HCT116 (cell line): ENCODE results near the gene GNG7. TPM values are rescaled to one million over a fixed set of nuclear protein-coding genes. Genes with fewer than 3 reads are reported as not detected.

ENCODE experiments used
- ATAC-seq: fragments of 200-7000 bp; cut with Tn5 transposase; 2 replicates; pipeline ENCODE4 v1.9.1; 2020; ENCODE audit warnings: mild to moderate bottlenecking, moderate library complexity
- BruUV-seq: library from RNA; stranded (reverse); fragments of 400-500 nt; replicated peaks from 2 replicates; lab custom pipeline; 2021; lab: Mats Ljungman, UMichigan
- CTCF ChIA-PET: fragments of 300-600 bp; sonication (Branson Sonifier 250); formaldehyde crosslinking; loops from one replicate; lab custom pipeline; 2021; ENCODE audit warnings: antibody characterized with exemption; lab: Charles Lee
- POLR2A ChIA-PET: fragments of 300-600, 350-600 bp; sonication (Branson Sonifier 250); formaldehyde crosslinking; loops from one replicate; lab custom pipeline; 2021; ENCODE audit warnings: antibody characterized with exemption; lab: Charles Lee
- RAD21 ChIA-PET, 2 experiments: fragments of 300-600 bp; sonication (Branson Sonifier 250); formaldehyde crosslinking; loops; one replicate each; lab custom pipeline; 2023; ENCODE audit warnings: low total read pairs in 2 of 2; ENCODE audit not compliant: uncharacterized antibody in 2 of 2, unreplicated experiment in 2 of 2, low non-redundant PET in 1 of 2; lab: Charles Lee
- DNase-seq: peaks from one replicate; pipeline ENCODE4 v3.0.0-alpha.2; 2010; ENCODE audit warnings: low read depth, low spot score
- H2AFZ ChIP-seq: fragments of 200-600 bp; shearing (Covaris generic), sonication (generic); 2 replicates; pipeline ENCODE4 v1.6.1; 2017; ENCODE audit warnings: low read depth, mixed run types, mixed read lengths, antibody characterized with exemption, low read length; ENCODE audit not compliant: poor library complexity, severe bottlenecking
- H3K27ac ChIP-seq: 2 replicates; pipeline ENCODE4 v1.5.1; 2012; ENCODE audit warnings: low read depth, low read length
- H3K27me3 ChIP-seq: fragments of 200-600 bp; sonication (generic); 2 replicates; pipeline ENCODE4 v1.6.1; 2016; ENCODE audit warnings: mixed run types, low read length, mixed read lengths; ENCODE audit not compliant: insufficient read depth
- H3K36me3 ChIP-seq, 2 experiments: fragments of 200-500 bp in 1 of 2; fragments of 200-600 bp in 1 of 2; sonication (Bioruptor generic) in 1 of 2; sonication (generic) in 1 of 2; 2 replicates each; pipeline versions ENCODE4 v1.5.1 to v1.6.1; 2014 to 2016; ENCODE audit warnings: low read length in 2 of 2, inconsistent platforms in 1 of 2, mixed read lengths in 1 of 2, mixed run types in 1 of 2; ENCODE audit not compliant: insufficient read depth in 2 of 2, control insufficient read depth in 1 of 2
- H3K4me1 ChIP-seq, 2 experiments: fragments of 200-600 bp in 1 of 2; sonication (generic) in 1 of 2; 2 replicates each; pipeline versions ENCODE4 v1.5.1 to v1.6.1; 2012 to 2017; ENCODE audit warnings: low read length in 2 of 2, inconsistent platforms in 1 of 2, mild to moderate bottlenecking in 1 of 2, mixed read lengths in 1 of 2, mixed run types in 1 of 2, moderate library complexity in 1 of 2; ENCODE audit not compliant: insufficient read depth in 2 of 2, control insufficient read depth in 1 of 2
- H3K4me2 ChIP-seq: fragments of 200-600 bp; sonication (generic); 2 replicates; pipeline ENCODE4 v1.6.1; 2017; ENCODE audit warnings: mixed run types, low read length, mixed read lengths
- H3K4me3 ChIP-seq, 2 experiments: fragments of 200-600 bp in 1 of 2; sonication (generic) in 1 of 2; replicated peaks in 1 of 2; 2 replicates each; pipeline ENCODE4 v1.5.1; 2011 to 2016; ENCODE audit warnings: low read length in 2 of 2, control low read depth in 1 of 2, low read depth in 1 of 2, mild to moderate bottlenecking in 1 of 2, mixed read lengths in 1 of 2, mixed run types in 1 of 2
- H3K79me2 ChIP-seq: fragments of 200-600 bp; sonication (generic); 2 replicates; pipeline ENCODE4 v1.6.1; 2017; ENCODE audit warnings: mild to moderate bottlenecking, mixed run types, low read length, moderate library complexity, mixed read lengths; ENCODE audit not compliant: insufficient read depth
- H3K9ac ChIP-seq: fragments of 200-600 bp; sonication (generic); 2 replicates; pipeline ENCODE4 v1.6.1; 2016; ENCODE audit warnings: low read length, mixed read lengths
- H3K9me2 ChIP-seq: fragments of 200-600 bp; sonication (generic), shearing (Covaris generic); 2 replicates; pipeline ENCODE4 v1.6.1; 2017; ENCODE audit warnings: mixed run types, mild to moderate bottlenecking, moderate library complexity; ENCODE audit not compliant: insufficient read depth
- H3K9me3 ChIP-seq, 2 experiments: fragments of 200-500 bp in 1 of 2; fragments of 200-600 bp in 1 of 2; sonication (Bioruptor generic) in 1 of 2; sonication (generic) in 1 of 2; 2 replicates each; pipeline ENCODE4 v1.6.1; 2014 to 2017; ENCODE audit warnings: low read length in 2 of 2, mixed read lengths in 2 of 2, inconsistent platforms in 1 of 2, low read depth in 1 of 2, mild to moderate bottlenecking in 1 of 2, mixed run types in 1 of 2, moderate library complexity in 1 of 2; ENCODE audit not compliant: control insufficient read depth in 1 of 2, insufficient read depth in 1 of 2
- H4K20me1 ChIP-seq: fragments of 200-600 bp; sonication (generic), shearing (Covaris generic); 2 replicates; pipeline ENCODE4 v1.6.1; 2017; ENCODE audit warnings: mixed run types, mild to moderate bottlenecking, moderate library complexity; ENCODE audit not compliant: insufficient read depth
- ATF3 ChIP-seq: IDR thresholded peaks from 2 replicates; pipeline ENCODE4 v1.6.1; 2012
- CTCF ChIP-seq, 3 experiments: fragments of 200-600 bp in 1 of 3; sonication (generic) in 1 of 3; IDR thresholded peaks in 2 of 3; conservative IDR thresholded peaks in 1 of 3; 2 replicates each; pipeline ENCODE4 v1.5.1; 2012 to 2017; ENCODE audit warnings: low read depth in 2 of 3, low read length in 2 of 3, antibody characterized with exemption in 1 of 3, borderline replicate concordance in 1 of 3, control low read depth in 1 of 3, mild to moderate bottlenecking in 1 of 3, mixed read lengths in 1 of 3, mixed run types in 1 of 3, moderate library complexity in 1 of 3; ENCODE audit not compliant: insufficient read depth in 1 of 3
- ELF1 ChIP-seq: IDR thresholded peaks from 2 replicates; pipeline ENCODE4 v1.6.1; 2012; ENCODE audit warnings: low read depth, borderline replicate concordance
- EZH2 ChIP-seq: fragments of 200-600 bp; sonication (generic); IDR thresholded peaks from 2 replicates; pipeline ENCODE4 v1.6.1; 2017; ENCODE audit warnings: antibody characterized with exemption, mixed run types
- FOSL1 ChIP-seq: IDR thresholded peaks from 2 replicates; pipeline ENCODE4 v1.6.1; 2012; ENCODE audit warnings: low read depth
- JUND ChIP-seq: IDR thresholded peaks from 2 replicates; pipeline ENCODE4 v1.6.1; 2012
- POLR2A ChIP-seq: IDR thresholded peaks from 2 replicates; pipeline ENCODE4 v1.7.0; 2011; ENCODE audit warnings: borderline replicate concordance; ENCODE audit not compliant: insufficient read depth, insufficient read length; ENCODE audit errors: extremely low read depth
- REST ChIP-seq: IDR thresholded peaks from 2 replicates; pipeline ENCODE4 v1.6.1; 2012; ENCODE audit warnings: low read depth
- SP1 ChIP-seq: IDR thresholded peaks from 2 replicates; pipeline ENCODE4 v1.6.1; 2012; ENCODE audit warnings: low read depth
- SRF ChIP-seq: IDR thresholded peaks from 2 replicates; pipeline ENCODE4 v1.6.1; 2012; ENCODE audit warnings: low read depth
- TCF7L2 ChIP-seq: IDR thresholded peaks from 2 replicates; pipeline ENCODE4 v1.7.0; 2011; ENCODE audit warnings: borderline replicate concordance, inconsistent platforms; ENCODE audit not compliant: insufficient read depth, insufficient read length; ENCODE audit errors: extremely low read depth
- intact Hi-C: fragments of 100-400 bp; cut with micrococcal nuclease; formaldehyde crosslinking; loops from 2 replicates; pipeline ENCODE4 v1.10.0; 2022
- total RNA-seq: library from RNA; stranded (reverse); gene quantifications from one replicate; pipeline ENCODE4 v1.2.1, GENCODE V29; 2021; ENCODE audit not compliant: unreplicated experiment

The GNG7 gene
- total RNA-seq, 1 experiment from 2014 or later: 11.3 TPM

GRCh38 chr19:2630352-2631001 lies 72.0 kb downstream of the GNG7 start:
- peaks cover 13 to 22% of the 10 kb centered on the region in 2 experiments for H3K4me1 ChIP-seq
- DNase-seq (no peak), ATAC-seq (no peak)
- no peaks in the 10 kb centered on the region for H3K36me3 ChIP-seq
- no peak overlapping the region for H3K4me2 ChIP-seq
- H3K27ac ChIP-seq: no peak overlapping the region
- no peaks in the 10 kb centered on the region for H3K27me3 ChIP-seq
- no peak for TF ChIP-seq POLR2A
- no peak for TF ChIP-seq SP1
- no peak for TF ChIP-seq ELF1
- no peak for TF ChIP-seq EZH2
- no peak for TF ChIP-seq CTCF (IDR thresholded peaks at IDR 0.05 in 2 of 3, conservative IDR thresholded peaks at IDR 0.05 in 1 of 3; ENCODE audit: borderline replicate concordance in 1 of 3, insufficient read depth in 1 of 3, low read depth in 2 of 3, low read length in 2 of 3)
- no peak for TF ChIP-seq FOSL1
- TF ChIP-seq ATF3: no peak
- no peak for TF ChIP-seq REST
- no peak for TF ChIP-seq TCF7L2
- TF ChIP-seq JUND: no peak
- no peak for TF ChIP-seq SRF
- TF ChIP-seq, all 23 proteins: peak for 0
- Histone ChIP-seq H3K9me2 (no peaks in the 10 kb centered on the region), H4K20me1 (no peaks in the 10 kb centered on the region), H3K4me3 (no peak overlapping the region), H2AFZ (no peak overlapping the region), H3K79me2 (no peaks in the 10 kb centered on the region), H3K9ac (no peak overlapping the region), H3K9me3 (peaks cover 0 to 34% of the 10 kb centered on the region in 2 experiments; a peak in 1 of 4 replicates)
- RAD21 ChIA-PET: no interaction called here
- CTCF ChIA-PET: no interaction called here
- intact Hi-C loops: no loop called here
- POLR2A ChIA-PET: no interaction called here
- BruUV-seq: no TSS peak
